Tibial nerve (tissue), 4 donors: ENCODE results near the gene HYAL2. TPM values are rescaled to one million over a fixed set of nuclear protein-coding genes. Genes with fewer than 3 reads are reported as not detected.
A peak's percentile ranks its signal among the peaks of the same experiment; 100 is the strongest.

Source experiments
- DNase-seq, 2 donors: peaks; one replicate each; pipeline ENCODE4 v3.0.0-alpha.2; 2019; ENCODE audit warnings: low spot score in 2 of 2
- H3K27ac ChIP-seq, 4 donors: fragments of 200-600 bp; sonication (generic) in 3 of 4; one replicate each; pipeline ENCODE4 v1.5.1; 2017 to 2019; ENCODE audit warnings: mild to moderate bottlenecking in 1 of 4
- H3K27me3 ChIP-seq, 2 donors: fragments of 200-600 bp; sonication (generic) in 1 of 2; one replicate each; pipeline versions ENCODE4 v1.5.1 to v1.6.0; 2017 to 2019
- H3K36me3 ChIP-seq, 3 donors: fragments of 200-600 bp; sonication (generic); one replicate each; pipeline ENCODE4 v1.5.1; 2018 to 2019
- H3K4me1 ChIP-seq, 4 donors: fragments of 200-600 bp; sonication (generic) in 3 of 4; one replicate each; pipeline ENCODE4 v1.5.1; 2017 to 2019
- H3K4me3 ChIP-seq, 4 donors: fragments of 200-600 bp; sonication (generic) in 3 of 4; one replicate each; pipeline ENCODE4 v1.5.1; 2017 to 2019; ENCODE audit warnings: mild to moderate bottlenecking in 1 of 4, moderate library complexity in 1 of 4
- H3K9me3 ChIP-seq, 4 donors: fragments of 200-600 bp; sonication (generic) in 3 of 4; one replicate each; pipeline ENCODE4 v1.5.1; 2017 to 2019
- CTCF ChIP-seq, 5 experiments: fragments of 200-600 bp in 3 of 5; fragments of 450-650 bp in 2 of 5; sonication (generic) in 3 of 5; IDR thresholded peaks; one replicate each; pipeline ENCODE4 v1.5.1; 2016 to 2019; ENCODE audit warnings: antibody characterized with exemption in 5 of 5, mild to moderate bottlenecking in 3 of 5, moderate library complexity in 2 of 5
- EP300 ChIP-seq, 2 donors: sonication (generic); formaldehyde crosslinking; IDR thresholded peaks; one replicate each; pipeline ENCODE4 v1.6.1; 2017; ENCODE audit warnings: antibody characterized with exemption in 2 of 2, mild to moderate bottlenecking in 1 of 2
- POLR2A ChIP-seq, 2 donors: fragments of 450-650 bp; IDR thresholded peaks; one replicate each; pipeline ENCODE4 v1.6.1; 2017; ENCODE audit warnings: antibody characterized with exemption in 2 of 2, mild to moderate bottlenecking in 2 of 2, moderate library complexity in 2 of 2
- WGBS, 2 donors: methylation state at CpG; one replicate each; pipeline ENCODE4 v1.1.5; 2018; 5-methylcytosine and 5-hydroxymethylcytosine counted together
- total RNA-seq, 4 donors: library from RNA; depleted of rRNA; stranded (reverse); fragments of >200 nt; gene quantifications; one replicate each; pipeline ENCODE4 v1.1.0, GENCODE V29; 2016

The HYAL2 gene
- total RNA-seq, 4 donors from 2014 or later, result 86.9 to 169 (median 129) TPM

DNA sequence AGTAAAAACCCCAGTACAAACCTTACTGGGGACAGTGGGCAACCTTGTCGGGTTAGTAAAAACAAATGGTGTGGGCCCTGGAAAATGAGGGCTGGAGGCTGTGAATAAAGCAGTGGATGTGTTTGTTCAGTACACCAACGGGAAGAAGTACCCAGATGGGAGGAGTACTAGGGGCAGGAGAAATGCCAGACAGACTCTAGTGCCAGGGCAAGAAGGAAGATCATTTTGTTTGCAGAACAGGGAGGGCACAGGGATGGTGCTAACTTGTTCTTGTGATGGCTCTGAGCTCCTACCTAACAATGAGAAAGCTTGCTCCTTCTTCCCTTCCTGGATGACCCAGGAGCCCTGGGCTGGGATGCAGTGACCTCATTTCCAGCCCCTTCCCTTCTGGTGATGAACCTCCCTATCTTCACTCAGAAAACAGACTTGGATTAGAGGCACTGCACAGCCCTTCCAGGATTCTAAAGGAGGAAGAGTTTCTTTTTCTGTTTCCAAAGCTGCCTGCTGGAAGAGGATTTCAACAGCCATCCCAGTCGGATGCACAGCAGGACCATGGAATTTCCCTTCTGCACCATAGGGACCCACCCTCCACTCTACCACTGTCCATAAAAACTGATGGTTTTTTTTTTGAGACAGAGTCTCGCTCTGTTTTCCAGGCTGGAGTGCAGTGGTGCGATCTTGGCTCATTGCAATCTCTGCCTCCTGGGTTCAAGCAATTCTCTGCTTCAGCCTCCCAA is 12.0 kb upstream of the HYAL2 start:
- TF ChIP-seq EP300 (IDR thresholded peaks at IDR 0.05) (no peak), CTCF (IDR thresholded peaks at IDR 0.05) (no peak), POLR2A (IDR thresholded peaks at IDR 0.05) (no peak)
- no peaks in the 10 kb centered on the region for H3K9me3 ChIP-seq
- no peak for DNase-seq
- WGBS, 2 donors, result 40 to 49% methylated on average over 5 of the region's 5 CpGs
- peak overlapping the region; percentile 51 to 100 (median 83) for H3K27ac ChIP-seq
- H3K36me3 ChIP-seq, result peaks cover 5 to 31% (median 17%) of the 10 kb centered on the region in 3 donors
- H3K4me1 ChIP-seq, result peaks cover 0 to 65% (median 45%) of the 10 kb centered on the region in 4 donors
- no peaks in the 10 kb centered on the region for H3K27me3 ChIP-seq
- no peak overlapping the region for H3K4me3 ChIP-seq

DNA sequence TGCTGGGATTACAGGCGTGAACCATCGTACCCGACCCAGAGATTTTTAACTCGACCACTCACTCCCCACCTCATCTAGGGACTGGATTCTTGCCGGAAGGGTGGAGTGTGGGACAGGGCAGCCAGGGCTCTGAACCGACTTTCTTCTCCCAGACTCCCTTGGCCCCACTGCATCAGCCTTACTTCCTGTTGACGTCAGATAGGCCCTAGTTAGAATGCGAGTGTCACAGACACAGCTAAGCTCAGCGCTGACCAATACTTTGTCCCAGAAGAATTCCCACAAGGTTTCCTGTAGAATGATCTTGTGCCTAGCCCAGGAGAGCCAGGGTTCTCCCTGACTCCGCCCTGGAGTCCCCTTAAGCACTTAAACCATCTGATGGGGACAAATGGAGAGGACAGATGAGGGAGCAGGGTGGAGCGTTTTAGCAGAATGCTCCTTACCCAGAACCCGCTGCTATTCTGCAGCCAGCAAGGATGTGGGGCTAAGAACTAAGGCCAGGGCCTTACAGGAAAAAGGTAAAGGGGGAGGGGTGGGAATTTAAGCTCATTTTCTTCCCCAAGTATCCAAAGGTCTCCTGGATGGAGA is 11.3 kb upstream of the HYAL2 start:
- Histone ChIP-seq H3K27me3 (no peaks in the 10 kb centered on the region), H3K36me3 (peaks cover 5 to 36% (median 17%) of the 10 kb centered on the region in 3 donors), H3K4me3 (no peak overlapping the region), H3K9me3 (no peaks in the 10 kb centered on the region), H3K4me1 (peaks cover 0 to 63% (median 41%) of the 10 kb centered on the region in 4 donors), H3K27ac (peak overlapping the region; percentile 51 to 100 (median 83))
- TF ChIP-seq EP300 (IDR thresholded peaks at IDR 0.05) (peak; percentile 48 to 70), POLR2A (IDR thresholded peaks at IDR 0.05) (no peak), CTCF (IDR thresholded peaks at IDR 0.05) (no peak)
- DNase-seq, result peak in 1 of 2 donors; percentile 58
- 39 to 40% methylated on average over 12 of the region's 12 CpGs for WGBS, 2 donors

DNA sequence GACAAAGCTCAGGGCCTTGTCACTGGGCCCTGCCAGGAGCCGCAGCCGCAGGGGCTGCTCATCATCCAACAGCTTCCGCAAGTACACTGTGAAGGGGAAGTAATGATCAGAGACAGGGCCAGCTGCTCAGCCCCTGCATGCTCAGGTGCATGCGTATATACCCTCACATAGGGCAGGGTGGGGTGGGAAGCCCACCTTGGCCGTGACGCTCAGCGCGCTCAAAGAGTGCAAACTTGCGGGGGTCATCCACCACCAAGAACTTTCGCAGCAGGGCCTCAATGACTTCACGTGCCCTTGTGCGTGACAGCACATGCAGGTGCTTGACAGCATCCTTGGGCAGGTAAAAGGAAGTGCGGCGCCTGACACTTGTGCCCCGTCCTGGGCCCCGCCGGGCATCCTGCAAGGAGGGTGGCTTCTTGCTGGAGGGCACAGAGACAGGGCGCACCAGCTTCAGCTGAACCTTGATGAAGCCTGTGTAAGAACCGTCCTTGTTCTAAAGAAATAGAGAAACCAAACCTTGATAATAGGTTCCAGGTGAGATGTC is 8.9 kb upstream of the HYAL2 start:
- DNase-seq, result no peak
- H3K27me3 ChIP-seq, result no peaks in the 10 kb centered on the region
- H3K36me3 ChIP-seq, result peaks cover 5 to 39% (median 17%) of the 10 kb centered on the region in 3 donors
- WGBS, 2 donors, result 87 to 94% methylated on average over 12 to 16 of the region's 19 CpGs
- H3K4me1 ChIP-seq, result peaks cover 0 to 67% (median 41%) of the 10 kb centered on the region in 4 donors
- H3K9me3 ChIP-seq, result no peaks in the 10 kb centered on the region
- H3K27ac ChIP-seq, result no peak overlapping the region
- H3K4me3 ChIP-seq, result no peak overlapping the region
- TF ChIP-seq EP300 (IDR thresholded peaks at IDR 0.05), result no peak
- no peak for TF ChIP-seq CTCF (IDR thresholded peaks at IDR 0.05)

DNA sequence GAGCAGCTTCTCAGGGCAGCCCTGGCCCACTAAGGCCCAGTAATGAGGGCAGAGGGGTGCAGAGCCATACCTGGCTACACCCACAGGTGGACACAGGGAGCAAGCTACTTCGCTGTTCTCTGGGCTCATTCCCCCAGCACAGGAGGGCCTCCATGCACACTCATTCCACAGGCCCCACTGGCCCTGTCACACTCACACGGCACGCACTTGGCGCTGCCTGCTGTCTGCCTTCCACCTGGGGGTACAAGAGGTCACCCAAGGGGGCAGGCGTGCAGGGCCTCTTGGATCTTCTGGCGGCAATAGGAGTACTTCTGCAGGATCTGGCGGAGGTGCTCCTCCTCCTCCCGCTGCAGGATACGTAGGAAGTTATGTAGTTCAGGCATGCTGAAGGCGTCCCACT is 7.8 kb upstream of the HYAL2 start:
- Histone ChIP-seq H3K4me1 (peaks cover 0 to 67% (median 29%) of the 10 kb centered on the region in 4 donors), H3K36me3 (peaks cover 5 to 50% (median 17%) of the 10 kb centered on the region in 3 donors)
- WGBS, 2 donors, result 86 to 89% methylated on average over 7 to 9 of the region's 10 CpGs

DNA sequence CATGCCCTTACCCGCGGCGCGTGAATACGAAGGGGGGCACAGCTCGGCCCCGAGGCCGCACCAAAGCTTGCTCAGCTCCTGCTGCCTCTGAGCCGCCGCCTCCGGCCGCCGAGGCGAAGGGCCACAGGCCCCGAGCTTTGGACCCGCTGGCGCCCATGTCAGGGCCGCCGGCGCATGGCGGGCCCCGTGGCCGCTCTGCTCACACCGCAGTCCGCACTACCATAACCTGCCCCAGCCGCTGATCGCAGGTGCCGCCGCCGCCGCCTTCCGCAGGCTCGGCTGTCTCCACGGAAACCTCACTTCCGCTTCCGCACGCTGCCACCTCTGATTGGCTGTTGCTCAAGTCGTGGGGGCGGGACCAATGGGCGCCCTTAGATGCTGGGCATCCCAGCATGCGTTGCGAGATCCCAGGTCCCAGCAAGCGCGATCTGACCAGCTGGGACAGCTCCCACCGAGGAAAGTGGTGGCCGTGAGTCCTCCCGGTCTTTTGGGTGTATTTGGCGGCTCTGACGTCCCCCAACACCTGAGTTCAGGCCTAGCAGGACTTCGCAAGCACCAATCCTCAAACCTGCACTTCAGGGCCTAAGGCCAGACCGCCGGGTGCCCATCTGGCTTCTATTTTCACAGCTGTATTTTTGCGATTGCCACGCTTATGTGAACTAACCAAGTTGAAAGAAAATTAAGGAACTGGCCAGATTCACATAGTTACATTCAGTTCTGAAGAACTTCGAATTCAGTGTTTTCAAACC is 5.6 kb upstream of the HYAL2 start, which contains the start of gene TUSC2:
TSS of gene TUSC2 (minus strand) at position 281 of the 749 bp plus-strand sequence. CDS start at position 157, 124 bp downstream.
- WGBS, 2 donors, result 2 to 5% methylated on average over 30 to 43 of the region's 55 CpGs
- Histone ChIP-seq H3K4me3 (peak within 1 kb of the TSS; percentile 78 to 97 (median 90)), H3K27me3 (no peaks in the 10 kb centered on the region), H3K9me3 (no peaks in the 10 kb centered on the region), H3K27ac (peak within 1 kb of the TSS; percentile 57 to 89 (median 86)), H3K4me1 (peaks cover 0 to 67% (median 21%) of the 10 kb centered on the region in 4 donors), H3K36me3 (peaks cover 5 to 55% (median 17%) of the 10 kb centered on the region in 3 donors)
- peak; percentile 98 for DNase-seq
- peak; percentile 87 to 89 for TF ChIP-seq EP300 (IDR thresholded peaks at IDR 0.05)
- peak in 1 of 5 experiments; percentile 44 for TF ChIP-seq CTCF (IDR thresholded peaks at IDR 0.05)
- TF ChIP-seq POLR2A (IDR thresholded peaks at IDR 0.05), result peak; percentile 28 to 65

More for the DNA sequence above, 7.8 kb upstream of the HYAL2 start:
- DNase-seq, result no peak
- Histone ChIP-seq H3K9me3 (no peaks in the 10 kb centered on the region), H3K4me3 (no peak overlapping the region), H3K27me3 (no peaks in the 10 kb centered on the region), H3K27ac (no peak overlapping the region)
- no peak for TF ChIP-seq POLR2A (IDR thresholded peaks at IDR 0.05)
